NCI-H1048 (cell line): ENCODE data around the gene RPL29.

Experiments
- DNase-seq: peaks from one replicate; lab custom pipeline; 2025; lab: John Stamatoyannopoulos, UW

RPL29 gene

GRCh38 chr3:51962854-51963530 is 32.7 kb downstream of the RPL29 start:
- DNase-seq = no peak

- DNase-seq = no peak
These were observed 33.8 kb downstream of the RPL29 start for GRCh38 chr3:51961602-51962569.

- no peak for DNase-seq
These were observed 34.7 kb downstream of the RPL29 start for GRCh38 chr3:51961011-51961410.

GRCh38 chr3:51960386-51960785 is 35.3 kb downstream of the RPL29 start:
- DNase-seq = no peak

- DNase-seq = no peak
These were observed 36.0 kb downstream of the RPL29 start for GRCh38 chr3:51959651-51960050.

GRCh38 chr3:51958603-51959521 is 36.8 kb downstream of the RPL29 start:
- no peak for DNase-seq

- no peak for DNase-seq
These were observed 38.0 kb downstream of the RPL29 start for GRCh38 chr3:51957520-51958205.

GRCh38 chr3:51955893-51956770 is 39.6 kb downstream of the RPL29 start:
- DNase-seq = no peak

GRCh38 chr3:51955175-51955892 is 40.4 kb downstream of the RPL29 start, which contains the start of gene GPR62:
Gene GPR62, plus strand, starts transcription at chr3:51955381. Its CDS starts 272 bp downstream, at chr3:51955653.
- DNase-seq = no peak

GRCh38 chr3:51954713-51955112 is 41.0 kb downstream of the RPL29 start:
- DNase-seq = no peak

GRCh38 chr3:51954105-51954504 is 41.6 kb downstream of the RPL29 start:
- DNase-seq = no peak

- DNase-seq = no peak
These were observed 42.2 kb downstream of the RPL29 start for GRCh38 chr3:51953445-51953844.

- DNase-seq = no peak
These were observed 44.8 kb downstream of the RPL29 start for GRCh38 chr3:51950899-51951298.

GRCh38 chr3:51949121-51949520 is 46.6 kb downstream of the RPL29 start:
- no peak for DNase-seq

GRCh38 chr3:51948016-51948580 is 47.6 kb downstream of the RPL29 start:
- no peak for DNase-seq

- no peak for DNase-seq
These were observed 48.3 kb downstream of the RPL29 start for GRCh38 chr3:51947215-51947900.

- DNase-seq = no peak
These were observed 48.9 kb downstream of the RPL29 start for GRCh38 chr3:51946796-51947195.

GRCh38 chr3:51945926-51946705 is 49.6 kb downstream of the RPL29 start:
- DNase-seq = no peak
